Caco-2 (cell line): ENCODE data around the gene GALNT18. TPM values are rescaled to one million over a fixed set of nuclear protein-coding genes. Genes with fewer than 3 reads are reported as not detected.

Experiments
- BruUV-seq: library from RNA; stranded (reverse); fragments of 400-500 nt; replicated peaks from 2 replicates; lab custom pipeline; 2021; lab: Mats Ljungman, UMichigan
- CTCF ChIA-PET: fragments of 300-600 bp; sonication (Branson Sonifier 250); formaldehyde crosslinking; loops from one replicate; lab custom pipeline; 2022; ENCODE audit warnings: antibody characterized with exemption; lab: Charles Lee
- POLR2A ChIA-PET: fragments of 300-600 bp; sonication (Branson Sonifier 250); formaldehyde crosslinking; loops from one replicate; lab custom pipeline; 2022; ENCODE audit warnings: antibody characterized with exemption; lab: Charles Lee
- DNase-seq, 2 experiments: peaks; one replicate each; pipeline versions ENCODE4 v3.0.0 to v3.0.0-alpha.2; 2020 to 2022
- H3K27me3 ChIP-seq: replicated peaks from 2 replicates; pipeline ENCODE4 v1.6.0; 2011; ENCODE audit warnings: low read length; ENCODE audit not compliant: control insufficient read depth, insufficient read depth
- H3K36me3 ChIP-seq: 2 replicates; pipeline ENCODE4 v1.5.1; 2011; ENCODE audit warnings: low read length; ENCODE audit not compliant: control insufficient read depth, insufficient read depth
- H3K4me1 ChIP-seq: fragments of 250-450 bp; sonication (Bioruptor Pico); 2 replicates; pipeline ENCODE4 v1.5.1; 2020; ENCODE audit warnings: mild to moderate bottlenecking
- H3K4me3 ChIP-seq: 2 replicates; pipeline ENCODE4 v1.5.1; 2011; ENCODE audit warnings: low read depth, mild to moderate bottlenecking, control low read depth, low read length
- H3K9me3 ChIP-seq: fragments of 250-450 bp; sonication (Bioruptor Pico); 2 replicates; pipeline ENCODE4 v1.5.1; 2020; ENCODE audit warnings: mild to moderate bottlenecking, moderate library complexity
- H3K27ac Mint-ChIP-seq: one replicate; pipeline ENCODE4 v1.8.0; 2022; ENCODE audit warnings: mixed read lengths; ENCODE audit not compliant: unreplicated experiment
- H3K27me3 Mint-ChIP-seq: one replicate; pipeline ENCODE4 v1.8.0; 2022; ENCODE audit warnings: mixed read lengths; ENCODE audit not compliant: insufficient read depth, unreplicated experiment
- H3K36me3 Mint-ChIP-seq: one replicate; pipeline ENCODE4 v1.8.0; 2022; ENCODE audit warnings: mild to moderate bottlenecking, mixed read lengths; ENCODE audit not compliant: insufficient read depth, unreplicated experiment
- H3K4me1 Mint-ChIP-seq: one replicate; pipeline ENCODE4 v1.8.0; 2022; ENCODE audit warnings: low read depth, mixed read lengths; ENCODE audit not compliant: unreplicated experiment
- H3K4me3 Mint-ChIP-seq: one replicate; pipeline ENCODE4 v1.8.0; 2022; ENCODE audit warnings: mild to moderate bottlenecking, moderate library complexity, mixed read lengths; ENCODE audit not compliant: unreplicated experiment
- H3K9me3 Mint-ChIP-seq: one replicate; pipeline ENCODE4 v1.8.0; 2022; ENCODE audit warnings: mixed read lengths; ENCODE audit not compliant: unreplicated experiment
- intact Hi-C: fragments of 100-400 bp; cut with micrococcal nuclease; formaldehyde crosslinking; loops from one replicate; pipeline ENCODE4 v1.10.0; 2022; ENCODE audit not compliant: unreplicated experiment
- total RNA-seq: library from RNA; stranded (reverse); gene quantifications from 2 replicates; pipeline ENCODE4 v1.2.3, GENCODE V29; 2022
- TF ChIP-seq, protein P1 (sequence below), 2 experiments: fragments of 200-600 bp in 1 of 2; IDR thresholded peaks; 1 replicate in 1 of 2; 2 replicates in 1 of 2; pipeline versions ENCODE4 v1.5.1 to v1.8.0; 2011 to 2022; ENCODE audit warnings: antibody characterized with exemption in 1 of 2, control low read depth in 1 of 2, inconsistent platforms in 1 of 2, low read depth in 1 of 2, low read length in 1 of 2, mild to moderate bottlenecking in 1 of 2, moderate library complexity in 1 of 2; ENCODE audit not compliant: insufficient read depth in 1 of 2, severe bottlenecking in 1 of 2, unreplicated experiment in 1 of 2

GALNT18 gene
- total RNA-seq, 1 experiment from 2014 or later = 0.43 TPM

DNA sequence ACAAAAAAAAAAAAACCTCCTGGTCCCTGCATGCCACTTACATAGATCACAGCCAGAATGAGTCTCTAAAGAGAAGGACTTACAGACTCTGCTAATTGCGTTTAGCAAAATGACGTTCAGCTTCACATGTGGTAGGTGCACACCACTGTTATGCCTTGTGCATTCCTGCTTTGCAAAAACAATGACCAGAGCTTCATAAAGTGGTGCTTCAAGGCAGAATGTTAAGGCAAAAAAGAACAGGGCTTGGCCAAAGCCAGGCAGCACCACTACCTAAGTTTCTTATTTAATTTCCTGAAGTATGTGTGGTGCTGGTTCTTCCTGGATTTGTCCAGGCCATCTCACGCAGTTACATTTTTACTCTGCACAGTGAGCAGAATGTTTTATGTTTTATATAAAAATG is 85.2 kb downstream of the GALNT18 start:
- no TSS peak for BruUV-seq
- CTCF ChIA-PET = no interaction called here

DNA sequence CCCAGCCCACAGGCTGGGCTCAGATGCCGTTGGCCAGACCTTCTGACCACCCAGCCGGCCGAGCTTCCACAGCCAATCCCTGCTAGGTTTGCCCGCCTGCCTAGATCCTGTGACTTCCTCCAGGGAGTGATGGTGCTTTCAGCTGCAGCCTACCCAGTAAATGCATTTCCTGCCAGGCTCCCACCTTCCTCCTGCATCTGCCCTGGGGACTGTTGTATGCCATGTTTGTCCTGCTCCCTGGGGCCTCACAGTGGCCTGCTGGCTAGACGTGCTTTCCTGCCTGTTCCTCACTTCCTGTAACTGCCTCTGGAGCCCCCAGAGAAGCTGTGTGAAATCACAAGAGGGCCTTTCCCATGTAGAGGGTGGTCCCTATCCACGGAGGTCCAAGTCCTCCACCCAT is 86.2 kb downstream of the GALNT18 start:
- no peaks in the 10 kb centered on the region for H3K36me3 ChIP-seq
- Mint-ChIP-seq H3K27ac (no peak overlapping the region), H3K4me3 (no peak overlapping the region), H3K27me3 (peaks cover 21% of the 10 kb centered on the region), H3K4me1 (no peaks in the 10 kb centered on the region), H3K36me3 (no peaks in the 10 kb centered on the region), H3K9me3 (no peaks in the 10 kb centered on the region)
- DNase-seq = no peak
- H3K9me3 ChIP-seq = no peaks in the 10 kb centered on the region
- H3K4me1 ChIP-seq = no peaks in the 10 kb centered on the region
- POLR2A ChIA-PET = no interaction called here
- intact Hi-C loops = no loop called here
- no TSS peak for BruUV-seq
- no peak overlapping the region for H3K4me3 ChIP-seq
- no peaks in the 10 kb centered on the region for H3K27me3 ChIP-seq
- CTCF ChIA-PET = no interaction called here
- TF ChIP-seq, protein P1, sequence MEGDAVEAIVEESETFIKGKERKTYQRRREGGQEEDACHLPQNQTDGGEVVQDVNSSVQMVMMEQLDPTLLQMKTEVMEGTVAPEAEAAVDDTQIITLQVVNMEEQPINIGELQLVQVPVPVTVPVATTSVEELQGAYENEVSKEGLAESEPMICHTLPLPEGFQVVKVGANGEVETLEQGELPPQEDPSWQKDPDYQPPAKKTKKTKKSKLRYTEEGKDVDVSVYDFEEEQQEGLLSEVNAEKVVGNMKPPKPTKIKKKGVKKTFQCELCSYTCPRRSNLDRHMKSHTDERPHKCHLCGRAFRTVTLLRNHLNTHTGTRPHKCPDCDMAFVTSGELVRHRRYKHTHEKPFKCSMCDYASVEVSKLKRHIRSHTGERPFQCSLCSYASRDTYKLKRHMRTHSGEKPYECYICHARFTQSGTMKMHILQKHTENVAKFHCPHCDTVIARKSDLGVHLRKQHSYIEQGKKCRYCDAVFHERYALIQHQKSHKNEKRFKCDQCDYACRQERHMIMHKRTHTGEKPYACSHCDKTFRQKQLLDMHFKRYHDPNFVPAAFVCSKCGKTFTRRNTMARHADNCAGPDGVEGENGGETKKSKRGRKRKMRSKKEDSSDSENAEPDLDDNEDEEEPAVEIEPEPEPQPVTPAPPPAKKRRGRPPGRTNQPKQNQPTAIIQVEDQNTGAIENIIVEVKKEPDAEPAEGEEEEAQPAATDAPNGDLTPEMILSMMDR (IDR thresholded peaks at IDR 0.05; ENCODE audit: insufficient read depth in 1 of 2, low read depth in 1 of 2, low read length in 1 of 2, severe bottlenecking in 1 of 2, unreplicated experiment in 1 of 2) = no peak

More for the DNA sequence above, 85.2 kb downstream of the GALNT18 start:
- no peaks in the 10 kb centered on the region for H3K36me3 ChIP-seq
- H3K27me3 ChIP-seq = no peaks in the 10 kb centered on the region
- intact Hi-C loops = no loop called here
- no peaks in the 10 kb centered on the region for H3K4me1 ChIP-seq
- no peaks in the 10 kb centered on the region for H3K9me3 Mint-ChIP-seq
- TF ChIP-seq, protein P1 (IDR thresholded peaks at IDR 0.05; ENCODE audit: insufficient read depth in 1 of 2, low read depth in 1 of 2, low read length in 1 of 2, severe bottlenecking in 1 of 2, unreplicated experiment in 1 of 2) = no peak
- H3K4me3 Mint-ChIP-seq = no peak overlapping the region
- no peaks in the 10 kb centered on the region for H3K36me3 Mint-ChIP-seq
- no peak overlapping the region for H3K4me3 ChIP-seq
- H3K9me3 ChIP-seq = no peaks in the 10 kb centered on the region
- peaks cover 21% of the 10 kb centered on the region for H3K27me3 Mint-ChIP-seq
- H3K27ac Mint-ChIP-seq = no peak overlapping the region
- DNase-seq = no peak
- POLR2A ChIA-PET = no interaction called here
- H3K4me1 Mint-ChIP-seq = no peaks in the 10 kb centered on the region

DNA sequence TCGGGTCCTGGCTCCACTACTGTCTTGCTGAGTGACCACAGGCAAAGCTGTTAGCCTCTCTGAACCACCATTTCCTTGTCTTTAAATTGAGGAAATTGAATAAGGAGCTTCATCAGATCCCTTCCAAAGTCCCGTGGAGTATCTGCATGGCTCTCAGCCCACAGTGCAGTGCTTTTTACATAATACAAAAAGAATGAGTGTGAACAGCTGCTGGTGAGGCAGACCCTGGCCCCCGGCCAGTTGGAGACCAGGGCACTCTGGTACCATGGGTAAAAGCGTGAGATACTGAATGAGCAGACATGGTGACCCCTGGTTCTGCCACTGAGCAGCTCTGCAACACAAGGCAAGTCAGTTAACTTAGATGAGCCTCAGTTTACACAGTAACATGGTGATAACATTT is 86.8 kb downstream of the GALNT18 start:
- DNase-seq = no peak
- intact Hi-C loops = no loop called here
- peaks cover 21% of the 10 kb centered on the region for H3K27me3 Mint-ChIP-seq
- no peaks in the 10 kb centered on the region for H3K9me3 ChIP-seq
- no peak overlapping the region for H3K27ac Mint-ChIP-seq
- no peaks in the 10 kb centered on the region for H3K4me1 Mint-ChIP-seq
- TF ChIP-seq, protein P1 (IDR thresholded peaks at IDR 0.05; ENCODE audit: insufficient read depth in 1 of 2, low read depth in 1 of 2, low read length in 1 of 2, severe bottlenecking in 1 of 2, unreplicated experiment in 1 of 2) = no peak
- H3K4me3 ChIP-seq = no peak overlapping the region
- CTCF ChIA-PET = no interaction called here
- no peak overlapping the region for H3K4me3 Mint-ChIP-seq
- POLR2A ChIA-PET = no interaction called here
- H3K9me3 Mint-ChIP-seq = no peaks in the 10 kb centered on the region
- no peaks in the 10 kb centered on the region for H3K36me3 ChIP-seq
- H3K27me3 ChIP-seq = no peaks in the 10 kb centered on the region
- no peaks in the 10 kb centered on the region for H3K36me3 Mint-ChIP-seq
- no peaks in the 10 kb centered on the region for H3K4me1 ChIP-seq
- BruUV-seq = no TSS peak
